GM12865 (cell line): ENCODE results near the gene KIF2A.

Experiments
- DNase-seq: peaks from one replicate; pipeline ENCODE4 v3.0.0; 2010; ENCODE audit warnings: low read depth
- H3K4me3 ChIP-seq: 2 replicates; pipeline ENCODE4 v1.5.1; 2011; ENCODE audit warnings: mild to moderate bottlenecking, low read depth, low read length, control low read depth
- CTCF ChIP-seq: IDR thresholded peaks from 2 replicates; pipeline ENCODE4 v1.5.1; 2011; ENCODE audit warnings: low read length, control low read depth, low read depth, inconsistent platforms; ENCODE audit not compliant: insufficient read depth; ENCODE audit errors: missing control alignments

KIF2A gene

GRCh38 chr5:62342476-62342837, 36.5 kb downstream of the KIF2A start:
- DNase-seq, result no peak
- no peak overlapping the region for H3K4me3 ChIP-seq
- TF ChIP-seq CTCF, result no peak

GRCh38 chr5:62343428-62343827, 37.4 kb downstream of the KIF2A start:
- TF ChIP-seq CTCF, result no peak
- H3K4me3 ChIP-seq, result no peak overlapping the region
- DNase-seq, result no peak

- DNase-seq, result no peak
- no peak overlapping the region for H3K4me3 ChIP-seq
- TF ChIP-seq CTCF, result no peak
Observed at GRCh38 chr5:62346748-62347147, 40.7 kb downstream of the KIF2A start.

GRCh38 chr5:62347928-62348327, 41.9 kb downstream of the KIF2A start:
- DNase-seq, result no peak

GRCh38 chr5:62348723-62349481, 42.9 kb downstream of the KIF2A start:
- no peak for DNase-seq
- no peak overlapping the region for H3K4me3 ChIP-seq
- TF ChIP-seq CTCF, result no peak

More at GRCh38 chr5:62347928-62348327, 41.9 kb downstream of the KIF2A start:
- TF ChIP-seq CTCF, result no peak
- H3K4me3 ChIP-seq, result no peak overlapping the region

GRCh38 chr5:62354028-62354874, 48.2 kb downstream of the KIF2A start:
- peak; percentile 79 for DNase-seq
- H3K4me3 ChIP-seq, result no peak overlapping the region
- TF ChIP-seq CTCF, result peak; percentile 45
